Fibroblast of lung (primary cell): ENCODE results near the gene MARVELD2. TPM values are rescaled to one million over a fixed set of nuclear protein-coding genes. Genes with fewer than 3 reads are reported as not detected.
A peak's percentile ranks its signal among the peaks of the same experiment; 100 is the strongest.

Experiments used
- DNase-seq, 2 donors: peaks; one replicate each; pipeline versions ENCODE4 v3.0.0 to v3.0.0-alpha.2; 2010; ENCODE audit warnings: low read depth in 2 of 2
- H2AFZ ChIP-seq: 2 replicates; pipeline ENCODE4 v1.5.1; 2012; ENCODE audit warnings: low read length, control low read depth, inconsistent platforms
- H3K27ac ChIP-seq: 2 replicates; pipeline ENCODE4 v1.5.1; 2011; ENCODE audit warnings: low read length, control low read depth; ENCODE audit not compliant: insufficient read depth
- H3K27me3 ChIP-seq: 2 replicates; pipeline ENCODE4 v1.5.1; 2011; ENCODE audit warnings: mild to moderate bottlenecking, low read length; ENCODE audit not compliant: control insufficient read depth, insufficient read depth
- H3K36me3 ChIP-seq: 2 replicates; pipeline ENCODE4 v1.5.1; 2011; ENCODE audit warnings: low read length; ENCODE audit not compliant: control insufficient read depth, insufficient read depth
- H3K4me1 ChIP-seq: 2 replicates; pipeline ENCODE4 v1.5.1; 2011; ENCODE audit warnings: low read length; ENCODE audit not compliant: control insufficient read depth, insufficient read depth; ENCODE audit errors: extremely low read depth
- H3K4me2 ChIP-seq: 2 replicates; pipeline ENCODE4 v1.5.1; 2011; ENCODE audit warnings: low read length, control low read depth; ENCODE audit not compliant: insufficient read depth; ENCODE audit errors: extremely low read depth
- H3K4me3 ChIP-seq, 4 experiments: fragments of 200-600 bp in 1 of 4; sonication (generic) in 1 of 4; replicated peaks in 1 of 4; 2 replicates each; pipeline ENCODE4 v1.5.1; 2011 to 2016; ENCODE audit warnings: low read length in 4 of 4, low read depth in 3 of 4, mild to moderate bottlenecking in 3 of 4, control low read depth in 2 of 4, inconsistent platforms in 1 of 4, mixed read lengths in 1 of 4; ENCODE audit not compliant: insufficient read depth in 1 of 4; ENCODE audit errors: control extremely low read depth in 1 of 4
- H3K79me2 ChIP-seq: 2 replicates; pipeline ENCODE4 v1.5.1; 2012; ENCODE audit warnings: mild to moderate bottlenecking, low read length, inconsistent platforms; ENCODE audit not compliant: control insufficient read depth, insufficient read depth
- H3K9ac ChIP-seq: 2 replicates; pipeline ENCODE4 v1.5.1; 2011; ENCODE audit warnings: mild to moderate bottlenecking, low read length, control low read depth; ENCODE audit not compliant: insufficient read depth
- H3K9me3 ChIP-seq: 2 replicates; pipeline ENCODE4 v1.5.1; 2012; ENCODE audit warnings: low read depth, low read length; ENCODE audit not compliant: control insufficient read depth, insufficient read depth
- H4K20me1 ChIP-seq: 2 replicates; pipeline ENCODE4 v1.5.1; 2011; ENCODE audit warnings: low read length; ENCODE audit not compliant: control insufficient read depth, insufficient read depth; ENCODE audit errors: extremely low read depth
- CTCF ChIP-seq, 2 donors: IDR thresholded peaks in 1 of 2; conservative IDR thresholded peaks in 1 of 2; 1 replicate in 1 of 2; 2 replicates in 1 of 2; pipeline ENCODE4 v1.5.1; 2011 to 2012; ENCODE audit warnings: low read length in 2 of 2, control low read depth in 1 of 2, inconsistent platforms in 1 of 2, low read depth in 1 of 2, mild to moderate bottlenecking in 1 of 2
- EZH2 ChIP-seq: IDR thresholded peaks from 2 replicates; pipeline ENCODE4 v1.5.1; 2012; ENCODE audit warnings: low read length, control low read depth, mild to moderate bottlenecking; ENCODE audit errors: missing control alignments
- polyA plus RNA-seq, 2 donors: library from polyadenylated mRNA; depleted of rRNA in 1 of 2; stranded (reverse) in 1 of 2; unstranded in 1 of 2; fragments of >200 nt; gene quantifications; 2 replicates each; pipeline ENCODE4 v1.2.1, GENCODE V29; 2011 to 2012; ENCODE audit warnings: missing spikeins in 1 of 2
- total RNA-seq: library from RNA; depleted of rRNA; stranded (reverse); fragments of >200 nt; gene quantifications from 2 replicates; pipeline ENCODE4 v1.2.1, GENCODE V29; 2014

Gene MARVELD2
- total and polyA plus RNA-seq, 2 donors (not counting 1 experiment from before 2014, with no cell fraction given), result 2.5 to 5.1 TPM

- Histone ChIP-seq H3K27ac (no peak overlapping the region), H4K20me1 (no peaks in the 10 kb centered on the region), H3K4me1 (no peaks in the 10 kb centered on the region), H3K36me3 (no peaks in the 10 kb centered on the region), H3K4me2 (no peak overlapping the region), H3K9ac (no peak overlapping the region), H3K27me3 (peaks cover 5% of the 10 kb centered on the region), H3K4me3 (no peak overlapping the region), H2AFZ (no peak overlapping the region), H3K9me3 (no peaks in the 10 kb centered on the region), H3K79me2 (no peaks in the 10 kb centered on the region)
- peak in 1 of 2 donors; percentile 60 for DNase-seq
- TF ChIP-seq CTCF (conservative IDR thresholded peaks at IDR 0.05 in 1 of 2, IDR thresholded peaks at IDR 0.05 in 1 of 2; ENCODE audit: low read depth in 1 of 2, low read length in 2 of 2) (no peak), EZH2 (no peak)
These were observed 70.0 kb downstream of the MARVELD2 start for GRCh38 chr5:69484891-69485290.

- Histone ChIP-seq H3K9ac (no peak overlapping the region), H3K9me3 (no peaks in the 10 kb centered on the region), H3K27me3 (peaks cover 9% of the 10 kb centered on the region), H3K27ac (no peak overlapping the region), H3K4me2 (no peak overlapping the region), H2AFZ (no peak overlapping the region), H3K79me2 (no peaks in the 10 kb centered on the region), H3K4me3 (no peak overlapping the region), H3K4me1 (no peaks in the 10 kb centered on the region), H4K20me1 (no peaks in the 10 kb centered on the region), H3K36me3 (no peaks in the 10 kb centered on the region)
- no peak for DNase-seq
- no peak for TF ChIP-seq CTCF (conservative IDR thresholded peaks at IDR 0.05 in 1 of 2, IDR thresholded peaks at IDR 0.05 in 1 of 2; ENCODE audit: low read depth in 1 of 2, low read length in 2 of 2)
- no peak for TF ChIP-seq EZH2
These were observed 70.6 kb downstream of the MARVELD2 start for GRCh38 chr5:69485471-69485870.

GRCh38 chr5:69489246-69489645 lies 74.3 kb downstream of the MARVELD2 start:
- Histone ChIP-seq H4K20me1 (no peaks in the 10 kb centered on the region), H3K4me3 (no peak overlapping the region), H3K79me2 (no peaks in the 10 kb centered on the region), H3K27ac (no peak overlapping the region), H3K4me2 (no peak overlapping the region), H3K27me3 (peaks cover 34% of the 10 kb centered on the region), H3K9me3 (no peaks in the 10 kb centered on the region), H2AFZ (no peak overlapping the region), H3K36me3 (no peaks in the 10 kb centered on the region), H3K4me1 (peaks cover 6% of the 10 kb centered on the region), H3K9ac (no peak overlapping the region)
- no peak for TF ChIP-seq CTCF (conservative IDR thresholded peaks at IDR 0.05 in 1 of 2, IDR thresholded peaks at IDR 0.05 in 1 of 2; ENCODE audit: low read depth in 1 of 2, low read length in 2 of 2)
- TF ChIP-seq EZH2, result no peak
- no peak for DNase-seq
